Subcutaneous abdominal adipose tissue (tissue), 5 donors: ENCODE results near the gene ANKFN1.
A peak's percentile ranks its signal among the peaks of the same experiment; 100 is the strongest.
"Not testable (repeated sequence)": the region's sequence is repeated elsewhere in the genome, so short reads cannot be mapped to it uniquely, and the experiment has no call there.

Source experiments
- H3K27ac ChIP-seq: one replicate; pipeline ENCODE4 v1.7.0; 2013; ENCODE audit warnings: low read depth, mild to moderate bottlenecking, inconsistent platforms, low read length, moderate library complexity
- H3K27me3 ChIP-seq, 5 donors: one replicate each; pipeline ENCODE4 v1.7.0; 2013; ENCODE audit warnings: low read length in 5 of 5, inconsistent platforms in 1 of 5; ENCODE audit not compliant: control insufficient read depth in 5 of 5, insufficient read depth in 4 of 5
- H3K36me3 ChIP-seq, 5 donors: one replicate each; pipeline ENCODE4 v1.7.0; 2013; ENCODE audit warnings: low read length in 5 of 5; ENCODE audit not compliant: control insufficient read depth in 5 of 5, insufficient read depth in 5 of 5
- H3K4me1 ChIP-seq, 5 donors: one replicate each; pipeline ENCODE4 v1.7.0; 2013; ENCODE audit warnings: low read length in 5 of 5, mild to moderate bottlenecking in 3 of 5, moderate library complexity in 1 of 5; ENCODE audit not compliant: control insufficient read depth in 5 of 5, insufficient read depth in 5 of 5
- H3K4me3 ChIP-seq, 5 donors: one replicate each; pipeline ENCODE4 v1.7.0; 2013; ENCODE audit warnings: low read length in 5 of 5, low read depth in 1 of 5
- H3K9ac ChIP-seq, 5 donors: one replicate each; pipeline ENCODE4 v1.7.0; 2013; ENCODE audit warnings: low read length in 5 of 5, mild to moderate bottlenecking in 4 of 5, moderate library complexity in 3 of 5
- H3K9me3 ChIP-seq, 5 donors: one replicate each; pipeline ENCODE4 v1.7.0; 2013; ENCODE audit warnings: low read length in 5 of 5; ENCODE audit not compliant: control insufficient read depth in 5 of 5
- donor health status: healthy.
- donor health status: healthy.
- donor health status: healthy.
- donor health status: healthy.
- donor health status: healthy.

ANKFN1 gene

DNA sequence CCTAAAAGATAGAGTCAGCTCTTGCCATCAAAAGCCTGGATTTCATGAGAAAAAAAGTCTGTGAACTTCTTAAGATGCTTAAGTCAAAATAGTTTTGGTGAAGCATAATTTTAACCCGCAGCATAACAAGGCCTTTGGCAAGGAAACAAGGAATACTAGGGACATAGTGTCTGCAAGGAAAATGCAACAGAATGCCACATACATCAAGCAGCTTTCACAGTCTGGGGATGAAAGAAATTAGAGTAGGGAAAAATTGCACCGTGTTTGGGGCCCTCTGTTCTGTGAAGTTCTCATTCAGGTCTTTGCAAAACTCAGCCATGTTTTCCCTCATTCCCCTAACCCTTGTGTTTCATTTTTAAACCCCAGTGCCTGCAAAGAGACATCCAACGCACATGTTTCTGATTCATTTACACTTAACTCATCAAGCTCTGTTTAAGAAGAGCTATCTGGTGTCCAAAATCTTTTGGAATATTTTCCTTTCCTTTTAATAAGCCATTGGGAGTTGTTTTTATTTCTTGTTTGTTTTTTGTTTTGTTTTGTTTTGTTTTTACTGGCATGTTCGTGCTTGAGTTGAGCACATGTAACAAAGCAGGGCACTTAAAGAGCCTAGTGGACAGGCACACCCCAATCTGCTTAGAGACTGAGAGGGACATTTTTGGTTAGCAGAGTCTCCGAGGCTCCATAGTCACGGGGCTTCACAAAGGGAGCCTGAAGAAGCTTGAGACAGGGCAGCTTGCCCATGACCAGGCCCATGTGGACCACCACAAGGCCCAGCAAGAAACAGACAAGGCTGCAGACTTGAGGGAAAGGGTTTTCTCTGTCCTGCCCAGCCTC is 116.5 kb downstream of the ANKFN1 start:
- Histone ChIP-seq H3K27ac (no peak overlapping the region), H3K9ac (no peak overlapping the region)

DNA sequence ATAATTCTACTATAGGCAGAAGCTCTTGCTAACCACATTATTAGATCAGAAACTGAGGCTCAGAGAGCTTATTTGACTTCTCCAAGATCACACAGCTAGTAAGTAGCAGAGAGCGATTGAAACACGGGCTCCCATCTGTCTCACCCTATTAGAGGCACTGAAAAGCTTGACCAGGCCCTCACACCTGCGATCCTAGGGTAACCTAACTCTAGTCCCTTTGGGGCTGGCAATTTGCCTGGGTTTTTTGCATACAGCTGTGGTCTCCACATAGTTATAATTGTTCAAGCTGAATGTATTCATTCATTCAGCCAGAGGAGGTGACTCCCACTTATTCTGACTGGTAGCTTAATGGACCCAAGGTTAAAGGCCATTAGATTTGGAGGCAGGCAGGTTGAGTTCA is 121.2 kb downstream of the ANKFN1 start:
- H3K9ac ChIP-seq, result no peak overlapping the region
- no peak overlapping the region for H3K4me3 ChIP-seq

More for the DNA sequence above, 116.5 kb downstream of the ANKFN1 start:
- no peaks in the 10 kb centered on the region for H3K4me1 ChIP-seq
- no peaks in the 10 kb centered on the region for H3K9me3 ChIP-seq
- no peaks in the 10 kb centered on the region for H3K27me3 ChIP-seq
- H3K36me3 ChIP-seq, result no peaks in the 10 kb centered on the region
- H3K4me3 ChIP-seq, result no peak overlapping the region

DNA sequence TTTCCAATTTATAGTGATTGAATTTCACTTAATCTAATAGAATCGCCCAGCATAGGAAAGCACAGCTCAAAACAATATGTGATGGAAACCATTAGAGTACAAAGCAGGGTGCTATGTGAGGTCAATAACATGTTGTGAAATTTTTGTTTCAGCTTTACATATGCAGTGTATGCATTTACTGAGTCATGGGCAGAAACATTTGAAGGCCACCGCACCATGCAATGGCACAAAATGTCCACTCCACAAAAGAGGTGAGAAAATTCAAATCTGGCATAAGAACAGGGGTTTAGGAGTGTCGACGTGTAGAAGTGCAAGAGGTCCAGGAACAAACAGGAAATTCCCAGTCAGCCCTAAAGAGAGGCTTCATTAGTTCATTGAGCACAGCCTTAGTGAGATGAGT is 131.2 kb downstream of the ANKFN1 start:
- Histone ChIP-seq H3K36me3 (no peaks in the 10 kb centered on the region), H3K9me3 (peaks cover 0 to 5% (median 0%) of the 10 kb centered on the region in 5 donors), H3K27ac (no peak overlapping the region), H3K9ac (no peak overlapping the region), H3K4me1 (peaks cover 0 to 2% (median 0%) of the 10 kb centered on the region in 5 donors), H3K4me3 (no peak overlapping the region), H3K27me3 (no peaks in the 10 kb centered on the region)

More for the DNA sequence above, 121.2 kb downstream of the ANKFN1 start:
- Histone ChIP-seq H3K27me3 (no peaks in the 10 kb centered on the region), H3K36me3 (no peaks in the 10 kb centered on the region), H3K9me3 (no peaks in the 10 kb centered on the region), H3K4me1 (no peaks in the 10 kb centered on the region), H3K27ac (no peak overlapping the region)

DNA sequence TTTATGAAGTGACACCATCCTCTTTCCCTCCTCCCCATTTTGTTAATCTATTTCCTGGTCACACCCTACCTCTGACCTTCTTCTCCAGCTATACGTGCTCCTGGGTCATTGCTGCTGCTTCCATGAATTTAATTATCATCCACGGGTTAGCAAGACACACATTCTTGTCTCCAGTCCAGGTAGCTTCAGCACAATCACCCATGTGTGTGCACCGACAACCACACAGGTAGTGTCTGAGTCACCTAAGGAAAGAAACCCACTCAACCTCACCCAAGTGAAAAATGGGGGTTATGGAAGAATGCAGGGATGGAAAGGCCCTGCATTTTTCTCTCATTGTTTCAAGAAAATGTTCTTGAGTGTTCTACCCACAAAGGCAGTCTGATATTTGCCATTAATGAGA is 135.5 kb downstream of the ANKFN1 start:
- H3K4me1 ChIP-seq, result peaks cover 0 to 17% (median 2%) of the 10 kb centered on the region in 5 donors
- H3K36me3 ChIP-seq, H3K4me3 ChIP-seq, H3K27me3 ChIP-seq, H3K9ac ChIP-seq, H3K27ac ChIP-seq, H3K9me3 ChIP-seq: not testable (repeated sequence)

DNA sequence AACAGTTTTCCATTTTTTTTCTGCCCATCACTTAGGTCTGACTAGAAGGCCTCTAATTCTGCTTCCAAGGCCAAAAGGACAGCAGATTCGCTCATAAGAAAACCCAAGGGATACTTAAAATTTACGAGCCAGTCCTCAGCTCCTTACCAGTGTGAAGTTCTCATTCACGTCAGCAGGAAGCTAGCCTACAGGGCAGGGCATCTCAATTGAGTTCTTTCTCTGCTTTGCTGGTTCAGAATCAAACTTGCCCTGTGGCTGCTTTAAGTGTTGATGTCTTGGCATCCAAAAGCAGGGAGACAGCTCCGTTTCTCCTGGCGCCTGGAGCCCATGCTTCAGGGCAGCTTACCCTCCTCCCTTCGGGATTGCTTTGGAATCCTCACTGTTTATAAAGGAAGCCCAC is 136.0 kb downstream of the ANKFN1 start:
- Histone ChIP-seq H3K36me3 (no peaks in the 10 kb centered on the region), H3K4me3 (no peak overlapping the region), H3K27ac (no peak overlapping the region), H3K4me1 (peaks cover 0 to 17% (median 2%) of the 10 kb centered on the region in 5 donors), H3K27me3 (no peaks in the 10 kb centered on the region), H3K9ac (no peak overlapping the region), H3K9me3 (peaks cover 0 to 5% (median 0%) of the 10 kb centered on the region in 5 donors)

DNA sequence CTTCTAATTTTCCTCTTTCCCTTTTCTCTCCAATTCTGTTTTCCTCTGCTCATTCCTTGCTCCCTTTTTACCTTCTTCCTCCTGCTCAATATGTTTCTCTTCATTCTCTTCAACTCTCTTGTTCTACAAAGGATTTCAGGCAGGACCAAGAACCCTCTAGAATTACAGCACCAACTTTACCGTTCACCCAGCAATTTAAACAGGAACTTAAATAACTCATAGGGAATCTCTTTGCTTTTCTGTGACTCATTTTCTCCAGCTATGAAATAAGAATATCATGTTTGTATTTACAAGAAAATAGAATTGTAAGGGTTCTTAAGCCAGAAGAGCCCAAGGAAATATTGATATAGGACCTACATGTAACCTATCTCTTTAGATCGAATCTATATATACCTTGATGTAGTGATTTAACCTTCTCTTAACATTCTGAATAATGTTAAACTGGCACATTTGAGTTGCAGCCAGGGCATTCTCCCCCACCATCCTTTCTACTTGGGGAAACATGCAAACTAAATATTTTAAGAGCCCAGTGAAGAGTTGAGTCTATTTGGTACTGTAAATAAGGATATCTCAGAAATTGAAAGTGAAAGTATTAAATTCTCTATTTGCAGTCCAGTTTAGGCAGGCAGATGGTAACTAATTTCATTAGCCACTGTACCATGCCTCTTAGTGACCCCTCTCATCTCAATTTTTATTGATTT is 137.0 kb downstream of the ANKFN1 start:
- H3K27ac ChIP-seq, result no peak overlapping the region
- no peaks in the 10 kb centered on the region for H3K36me3 ChIP-seq
- peaks cover 0 to 5% (median 0%) of the 10 kb centered on the region in 5 donors for H3K9me3 ChIP-seq
- peak overlapping the region in 3 of 5 donors; percentile 26 to 38 (median 36) for H3K4me3 ChIP-seq
- peaks cover 0 to 17% (median 2%) of the 10 kb centered on the region in 5 donors for H3K4me1 ChIP-seq
- H3K9ac ChIP-seq, result peak overlapping the region in 1 of 5 donors; percentile 12
- no peaks in the 10 kb centered on the region for H3K27me3 ChIP-seq

DNA sequence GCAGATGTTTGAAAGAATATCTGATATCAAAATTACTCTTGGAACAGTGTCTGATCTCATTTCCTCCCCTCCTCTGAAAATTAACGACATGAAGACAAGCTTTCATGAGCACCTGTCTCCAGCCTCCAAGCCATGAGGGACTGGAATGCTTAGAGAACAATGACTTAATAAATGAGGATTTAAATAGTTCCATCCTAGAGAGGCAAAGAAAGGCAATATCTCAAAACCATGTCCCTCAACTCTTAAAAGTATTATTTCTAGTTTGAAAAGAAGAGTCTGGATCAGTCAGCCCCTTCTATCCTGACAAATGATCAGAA is 137.5 kb downstream of the ANKFN1 start:
- H3K27ac ChIP-seq, result no peak overlapping the region

DNA sequence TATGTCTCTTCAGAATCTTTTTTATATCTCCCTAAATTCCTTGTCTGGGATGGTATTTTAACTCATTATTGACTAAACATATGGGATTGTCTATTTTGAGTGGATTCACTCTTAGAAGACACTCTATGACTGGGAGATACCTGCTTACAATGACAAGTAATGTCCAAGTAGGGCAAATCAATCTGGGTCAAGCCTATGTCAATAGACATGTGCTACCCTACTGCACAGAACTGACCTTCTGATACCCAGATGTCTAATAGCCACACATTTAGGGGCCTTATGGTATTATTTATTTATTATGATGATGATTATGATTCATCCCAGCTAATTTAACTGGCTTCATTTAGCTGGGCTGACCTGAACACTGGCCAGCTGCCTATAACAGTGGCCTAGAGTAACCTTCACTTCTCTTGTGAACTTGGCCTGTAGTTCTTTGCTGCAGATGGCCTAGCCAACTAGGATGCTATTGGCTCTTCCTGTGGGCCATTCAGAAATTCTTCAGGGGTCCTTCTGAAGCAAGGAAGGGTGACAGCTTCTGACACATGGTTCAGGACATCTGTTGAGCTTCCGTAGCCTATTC is 138.0 kb downstream of the ANKFN1 start:
- Histone ChIP-seq H3K27ac (no peak overlapping the region), H3K9ac (no peak overlapping the region), H3K9me3 (peaks cover 0 to 3% (median 0%) of the 10 kb centered on the region in 5 donors), H3K4me3 (no peak overlapping the region), H3K36me3 (no peaks in the 10 kb centered on the region), H3K4me1 (peaks cover 0 to 17% (median 2%) of the 10 kb centered on the region in 5 donors), H3K27me3 (no peaks in the 10 kb centered on the region)

More for the DNA sequence above, 137.5 kb downstream of the ANKFN1 start:
- Histone ChIP-seq H3K36me3 (no peaks in the 10 kb centered on the region), H3K27me3 (no peaks in the 10 kb centered on the region), H3K4me1 (peaks cover 0 to 17% (median 2%) of the 10 kb centered on the region in 5 donors), H3K9me3 (peaks cover 0 to 5% (median 0%) of the 10 kb centered on the region in 5 donors), H3K4me3 (peak overlapping the region in 3 of 5 donors; percentile 26 to 38 (median 36)), H3K9ac (peak overlapping the region in 1 of 5 donors; percentile 12)

DNA sequence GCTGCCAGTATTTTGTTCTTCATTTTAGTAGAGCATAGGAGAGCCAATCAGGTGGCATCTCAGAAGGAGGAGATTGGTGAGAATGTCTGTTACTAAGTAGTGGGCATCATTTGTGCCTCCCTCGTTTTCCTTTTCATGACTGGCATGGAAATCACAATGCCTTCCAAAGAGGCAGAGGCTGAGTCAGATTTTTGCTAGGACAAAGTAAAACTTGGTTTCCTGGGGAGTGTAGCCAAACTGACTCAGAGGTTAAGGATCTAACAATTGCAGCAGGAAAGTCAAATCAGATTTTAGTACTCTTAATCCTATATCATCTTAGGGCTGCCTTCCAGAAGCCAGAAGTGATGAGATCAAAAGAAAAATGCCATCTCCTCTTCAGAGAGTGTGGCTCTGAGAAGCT is 138.7 kb downstream of the ANKFN1 start:
- Histone ChIP-seq H3K4me1 (peaks cover 0 to 17% (median 2%) of the 10 kb centered on the region in 5 donors), H3K9ac (no peak overlapping the region), H3K4me3 (no peak overlapping the region), H3K9me3 (no peaks in the 10 kb centered on the region), H3K36me3 (no peaks in the 10 kb centered on the region), H3K27me3 (no peaks in the 10 kb centered on the region), H3K27ac (no peak overlapping the region)

DNA sequence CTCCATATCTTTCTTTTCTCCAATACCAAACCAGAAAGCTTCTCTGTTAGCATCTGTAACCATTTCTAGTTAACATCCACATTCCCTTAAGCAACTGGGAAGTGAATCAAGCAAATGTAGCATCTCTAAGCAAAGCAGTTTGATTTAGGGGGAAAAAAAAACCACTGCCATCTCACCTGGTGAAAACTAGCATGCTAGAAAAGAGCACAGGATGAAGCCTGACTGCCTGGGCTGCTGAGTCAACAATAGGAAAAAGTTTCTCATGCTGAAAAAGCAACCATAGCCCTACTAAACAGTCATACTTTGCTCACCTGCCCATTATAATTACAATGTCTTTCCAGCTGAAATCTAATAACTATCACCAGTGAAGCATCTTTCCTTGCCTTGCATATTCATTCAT is 139.3 kb downstream of the ANKFN1 start:
- Histone ChIP-seq H3K36me3 (no peaks in the 10 kb centered on the region), H3K4me3 (no peak overlapping the region), H3K27me3 (no peaks in the 10 kb centered on the region), H3K9me3 (no peaks in the 10 kb centered on the region), H3K27ac (no peak overlapping the region), H3K4me1 (peaks cover 0 to 17% (median 2%) of the 10 kb centered on the region in 5 donors), H3K9ac (no peak overlapping the region)
